ENCODE results near the gene ZNF236.
"Not testable (repeated sequence)": the region's sequence is repeated elsewhere in the genome, so short reads cannot be mapped to it uniquely, and the experiment has no call there.

ZNF236 gene

DNA sequence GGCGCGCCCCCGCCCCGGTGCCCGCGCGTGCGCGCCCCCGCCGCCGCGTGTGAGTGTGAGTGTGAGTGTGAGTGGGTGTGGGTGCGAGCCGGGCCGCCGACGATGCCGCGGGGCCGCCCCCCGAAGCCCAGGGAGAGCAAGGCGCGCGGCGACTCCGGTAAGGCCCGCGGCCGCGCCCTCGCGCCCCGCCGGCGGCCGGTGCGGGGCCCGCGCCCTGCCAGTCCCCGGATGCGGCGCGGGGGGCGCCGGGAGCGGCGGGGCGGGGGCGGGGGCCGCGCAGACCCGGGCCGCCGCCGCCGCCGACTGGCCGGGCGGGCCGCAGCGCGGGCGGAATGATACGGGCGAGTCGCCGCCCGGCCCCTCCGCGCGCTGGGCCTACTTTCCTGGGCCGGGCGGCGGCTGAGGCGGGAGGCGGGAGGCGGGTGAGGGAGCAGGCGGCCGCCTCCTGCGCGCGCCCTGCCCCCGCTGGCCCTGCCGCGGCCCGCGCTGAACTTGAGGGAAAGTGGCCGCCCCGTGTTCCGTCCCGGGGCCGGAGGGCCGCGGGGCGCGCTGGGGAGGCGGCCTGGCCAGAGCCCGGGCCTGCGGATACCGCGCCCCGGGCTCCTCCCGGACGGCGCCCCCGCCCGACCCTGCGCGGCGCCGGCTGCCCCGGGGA, at the start of gene ZNF236:
Gene ZNF236, plus strand, starts transcription at position 52 of the 655 bp plus-strand sequence. Its CDS starts 51 bp downstream, at position 103.
- no peak for DNase-seq

GRCh38 chr18:76772665-76773064, 49.7 kb upstream of the ZNF236 start:
- no peak for DNase-seq

- not testable (repeated sequence) for DNase-seq
These were observed 45.3 kb upstream of the ZNF236 start for GRCh38 chr18:76777036-76777435.

DNA sequence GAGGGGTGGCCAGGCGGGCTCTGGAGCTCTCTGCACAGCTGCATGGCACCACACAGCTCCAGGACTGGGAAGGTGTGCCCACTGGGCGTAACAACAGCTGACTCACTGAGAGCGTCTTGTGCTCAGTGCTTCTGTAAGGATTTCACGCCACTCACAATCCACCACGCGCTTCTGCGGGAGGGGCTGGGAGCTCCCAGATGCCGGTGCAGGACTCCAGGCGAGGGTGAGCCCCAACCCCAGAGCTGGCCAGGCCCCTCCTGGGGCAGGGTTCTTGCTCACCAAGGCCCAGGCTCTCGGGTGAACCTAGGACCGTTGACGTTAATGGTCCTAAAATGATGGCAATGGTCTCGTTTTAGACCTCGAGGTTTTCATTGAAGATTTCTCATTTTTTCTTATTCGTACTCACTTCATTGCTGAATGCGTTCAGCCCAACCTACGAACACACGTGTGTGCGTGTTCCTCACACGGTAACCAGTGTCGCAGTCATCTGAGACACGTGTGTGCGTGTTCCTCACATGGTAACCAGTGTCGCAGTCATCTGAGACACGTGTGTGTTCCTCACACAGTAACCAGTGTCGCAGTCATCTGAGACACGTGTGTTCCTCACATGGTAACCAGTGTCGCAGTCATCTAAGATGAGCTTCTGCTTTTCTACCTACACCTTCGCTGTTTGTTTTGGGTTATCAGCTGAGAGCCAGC, 38.4 kb upstream of the ZNF236 start:
- DNase-seq = no peak

DNA sequence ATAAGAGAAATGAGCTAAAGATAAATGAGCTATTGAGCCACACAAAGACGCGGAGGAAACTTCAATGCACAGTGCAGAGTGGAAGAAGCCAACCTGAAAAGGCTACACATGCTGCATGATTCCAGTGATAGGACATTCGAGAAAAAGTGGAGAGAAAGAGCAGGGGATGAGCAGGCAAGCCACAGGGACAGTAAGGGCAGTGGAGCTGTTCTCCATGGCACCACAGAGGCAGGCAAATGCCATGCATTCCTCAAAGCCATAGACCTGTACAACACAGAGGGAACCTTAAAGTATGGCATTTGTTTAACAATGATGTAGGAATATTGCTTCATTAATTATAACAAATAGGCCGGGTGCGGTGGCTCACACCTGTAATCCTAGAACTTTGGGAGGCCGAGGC, 36.5 kb upstream of the ZNF236 start:
- no peak for DNase-seq

DNA sequence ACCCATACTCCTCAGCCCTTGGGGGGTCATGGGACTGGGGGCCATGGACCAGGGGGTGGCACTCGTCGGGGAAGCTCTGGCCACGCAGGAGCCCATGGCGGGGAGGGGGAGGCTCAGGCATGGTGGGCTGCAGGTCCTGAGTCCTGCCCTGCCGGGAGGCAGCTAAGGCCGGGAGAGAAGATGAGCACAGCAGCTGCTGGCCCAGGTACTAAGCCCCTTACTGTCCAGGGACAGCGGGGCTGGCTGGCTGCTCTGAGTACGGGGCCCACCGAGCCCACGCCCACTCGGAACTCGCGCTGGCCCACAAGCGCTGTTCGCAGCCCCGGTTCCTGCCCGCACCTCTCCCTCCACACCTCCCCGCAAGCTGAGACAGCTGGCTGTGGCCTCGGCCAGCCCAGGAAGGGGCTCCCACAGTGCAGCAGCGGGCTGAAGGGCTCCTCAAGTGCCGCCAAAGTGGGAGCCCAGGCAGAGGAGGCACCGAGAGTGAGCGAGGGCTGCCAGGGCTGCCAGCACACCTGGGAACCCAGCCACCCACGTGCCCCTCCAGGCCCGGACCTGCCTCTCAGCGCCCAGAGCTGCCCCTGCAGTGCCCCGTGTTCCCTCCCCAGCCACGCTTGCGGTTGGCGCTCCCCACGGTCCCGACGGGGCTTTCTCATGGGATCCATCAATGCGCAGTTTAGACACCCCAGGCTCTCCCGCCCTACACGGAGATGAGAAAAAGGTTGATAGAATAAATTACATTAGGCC, 33.6 kb upstream of the ZNF236 start:
- DNase-seq = no peak

- DNase-seq = no peak
These were observed 31.3 kb upstream of the ZNF236 start for GRCh38 chr18:76791106-76791505.

DNA sequence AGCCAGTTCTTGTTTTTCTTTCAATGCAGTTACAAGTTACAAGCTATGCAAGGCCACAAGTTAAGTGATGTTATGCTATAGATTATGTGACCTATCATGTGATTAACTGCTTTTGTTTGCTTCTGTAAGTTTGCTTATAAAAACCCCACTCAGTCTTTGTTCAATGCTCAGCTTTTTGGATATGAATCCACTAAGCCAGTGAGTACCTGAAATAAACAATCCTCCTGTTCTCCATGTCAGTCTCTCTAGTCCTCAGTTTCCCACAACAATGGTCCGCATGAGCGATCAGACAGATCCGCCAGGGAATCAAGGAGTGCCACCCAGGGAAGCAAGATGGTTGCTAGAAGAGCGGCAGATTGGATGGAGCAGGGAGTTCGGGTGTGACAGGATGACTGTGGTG, 30.7 kb upstream of the ZNF236 start:
- no peak for DNase-seq

GRCh38 chr18:76794326-76794725, 28.0 kb upstream of the ZNF236 start:
- no peak for DNase-seq

DNA sequence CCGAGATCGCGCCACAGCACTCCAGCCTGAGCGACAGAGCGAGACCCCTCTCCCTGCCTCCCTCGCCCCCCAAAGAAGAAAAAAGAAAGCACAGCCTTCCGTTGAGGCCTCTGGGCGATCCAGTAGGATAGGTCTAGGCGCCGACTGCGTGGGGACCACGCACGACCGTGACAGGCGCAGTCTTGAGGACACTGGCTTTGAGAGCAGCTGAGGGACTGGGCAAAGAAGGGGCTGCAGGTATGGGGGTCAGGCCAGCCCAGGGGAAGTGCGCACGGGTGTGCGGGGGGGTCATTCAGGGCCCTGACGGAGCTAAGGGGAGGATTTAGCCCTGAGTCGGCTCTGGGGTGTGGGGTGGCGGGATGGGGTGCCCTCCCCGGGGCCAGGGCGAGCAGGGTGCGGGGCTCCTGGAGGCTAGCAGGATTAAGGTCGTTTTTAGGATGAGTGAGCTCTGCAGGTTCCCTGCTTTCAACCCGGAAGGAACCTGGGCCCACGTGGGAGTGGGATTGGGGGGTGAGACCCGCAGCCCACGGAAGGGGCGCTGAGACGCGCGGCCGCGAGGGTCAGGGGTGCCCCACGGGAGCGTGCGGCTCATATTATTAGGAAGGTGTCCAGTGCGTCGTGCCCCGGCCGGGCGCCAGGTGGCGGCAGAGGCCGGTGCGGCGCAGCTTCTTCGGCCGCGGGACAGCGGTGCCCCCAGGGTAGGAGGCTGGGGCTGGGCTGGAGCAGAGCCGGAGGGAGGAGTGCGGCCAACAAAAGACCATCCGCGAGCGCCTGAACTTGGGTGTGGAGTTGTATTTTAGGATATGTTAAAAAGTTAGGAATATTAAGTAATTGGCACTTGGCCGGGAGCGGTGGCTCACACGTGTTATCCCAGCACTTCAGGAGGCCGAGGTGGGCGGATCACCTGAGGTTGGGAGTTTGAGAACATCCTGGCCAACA, 20.5 kb upstream of the ZNF236 start:
- DNase-seq = no peak

- no peak for DNase-seq
These were observed 18.9 kb upstream of the ZNF236 start for GRCh38 chr18:76803413-76803812.

- peak; percentile 34 for DNase-seq
These were observed 18.5 kb upstream of the ZNF236 start for GRCh38 chr18:76803814-76804213.

DNA sequence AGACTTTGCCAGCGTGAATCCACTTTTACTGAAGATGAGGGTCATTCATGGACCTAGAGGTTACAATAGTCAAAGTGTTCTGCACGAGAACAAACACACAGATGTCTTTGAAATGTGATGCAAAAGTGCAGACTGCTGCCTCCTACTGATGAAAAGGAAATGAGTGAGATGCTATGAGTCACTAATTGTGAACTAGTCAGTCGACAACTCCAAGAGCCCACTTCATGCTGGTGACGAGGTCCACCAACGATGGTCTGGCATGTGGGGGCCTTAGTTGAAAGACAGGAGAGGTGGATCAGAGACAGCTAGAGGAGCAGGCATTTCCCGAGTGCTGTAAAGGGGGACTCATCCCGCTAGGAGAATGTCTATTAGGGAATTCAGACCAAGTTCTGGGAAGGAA, 17.1 kb upstream of the ZNF236 start:
- no peak for DNase-seq

GRCh38 chr18:76806301-76806700, 16.1 kb upstream of the ZNF236 start:
- no peak for DNase-seq

- DNase-seq = no peak
These were observed 13.8 kb upstream of the ZNF236 start for GRCh38 chr18:76808561-76808960.

DNA sequence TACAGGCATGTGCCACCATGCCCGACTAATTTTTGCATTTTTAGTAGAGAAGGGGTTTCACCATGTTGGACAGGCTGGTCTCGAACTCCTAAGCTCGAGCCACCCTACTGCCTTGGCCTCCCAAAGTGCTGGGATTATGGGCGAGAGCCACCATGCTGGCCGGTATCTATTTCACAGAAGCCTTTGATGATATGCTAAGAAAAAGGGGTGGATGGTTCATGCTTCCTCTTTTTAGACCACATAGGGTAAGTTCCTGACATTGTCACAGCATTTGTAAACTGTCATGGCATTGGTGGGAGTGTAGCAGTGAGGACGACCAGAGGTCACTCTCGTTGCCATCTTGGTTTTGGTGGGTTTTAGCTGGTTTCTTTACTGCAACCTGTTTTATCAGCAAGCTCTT, 10.8 kb upstream of the ZNF236 start:
- not testable (repeated sequence) for DNase-seq

DNA sequence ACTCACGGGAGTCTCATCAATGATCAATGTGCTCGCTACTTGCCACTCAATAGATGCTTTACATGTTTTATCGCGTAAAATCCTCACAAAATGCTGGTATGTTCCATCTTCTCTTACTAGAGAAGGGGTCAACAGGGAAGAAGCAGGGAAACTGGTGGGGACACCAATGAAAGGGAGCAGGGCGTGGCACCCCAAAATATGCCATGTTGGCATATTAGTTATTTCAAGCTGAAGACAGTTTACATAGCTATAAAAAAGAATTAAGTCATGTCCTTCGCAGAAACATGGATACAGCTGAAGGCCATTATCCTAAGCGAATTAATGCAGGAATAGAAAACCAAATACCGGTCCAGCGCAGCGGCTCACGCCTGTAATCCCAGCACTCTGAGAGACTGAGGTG, 8.1 kb upstream of the ZNF236 start:
- no peak for DNase-seq

GRCh38 chr18:76816127-76816526, 6.2 kb upstream of the ZNF236 start:
- no peak for DNase-seq

GRCh38 chr18:76817888-76818611, 4.3 kb upstream of the ZNF236 start:
- DNase-seq = no peak

GRCh38 chr18:76819411-76820136, 2.8 kb upstream of the ZNF236 start:
- DNase-seq = no peak

- no peak for DNase-seq
These were observed 942 bp upstream of the ZNF236 start for GRCh38 chr18:76821356-76821874.
